Loucy (cell line): ENCODE data around the gene PI4KA.

ENCODE experiments used
- CTCF ChIP-seq: fragments of 200-600 bp; sonication (generic); conservative IDR thresholded peaks from 2 replicates; pipeline ENCODE4 v1.5.1; 2014; ENCODE audit warnings: mild to moderate bottlenecking, antibody characterized with exemption, low read length
- EZH2phosphoT487 ChIP-seq: fragments of 200-600 bp; IDR thresholded peaks from 2 replicates; pipeline ENCODE4 v1.6.1; 2018; ENCODE audit warnings: antibody characterized with exemption, mild to moderate bottlenecking, moderate library complexity, borderline replicate concordance

GRCh38 chr22:20805972-20806471 is 52.6 kb downstream of the PI4KA start:
- no peak for TF ChIP-seq CTCF
- TF ChIP-seq EZH2phosphoT487: no peak
